HepG2 (cell line): ENCODE measurements around the gene ZNF593OS. TPM values are rescaled to one million over a fixed set of nuclear protein-coding genes. Genes with fewer than 3 reads are reported as not detected.

Experiments used
- ARID5B ChIP-seq: IDR thresholded peaks from 2 replicates; pipeline ENCODE4 v1.4.0; 2020; ENCODE audit warnings: mild to moderate bottlenecking, missing genetic modification reagents
- EZH2 ChIP-seq: conservative IDR thresholded peaks from 2 replicates; pipeline ENCODE4 v1.6.1; 2012; ENCODE audit warnings: mild to moderate bottlenecking, low read depth, low read length, moderate library complexity
- FOXO1 ChIP-seq: sonication (generic); formaldehyde crosslinking; IDR thresholded peaks from 2 replicates; pipeline ENCODE4 v1.4.0; 2020; ENCODE audit warnings: missing genetic modification reagents
- HNRNPK ChIP-seq: fragments of 200-400 bp; formaldehyde crosslinking; IDR thresholded peaks from 2 replicates; pipeline ENCODE4 v1.6.1; 2018; ENCODE audit warnings: low read length, low read depth, moderate library complexity, mild to moderate bottlenecking; ENCODE audit not compliant: poor library complexity, severe bottlenecking
- MAZ ChIP-seq, 2 experiments: sonication (generic) in 1 of 2; formaldehyde crosslinking in 1 of 2; IDR thresholded peaks; 2 replicates each; pipeline versions ENCODE4 v1.5.0 to v1.6.1; 2012 to 2020; ENCODE audit warnings: low read depth in 2 of 2, mild to moderate bottlenecking in 2 of 2, borderline replicate concordance in 1 of 2, improper control_type of control experiment in 1 of 2, low read length in 1 of 2, missing genetic modification reagents in 1 of 2, moderate library complexity in 1 of 2
- NCOA5 ChIP-seq: sonication (generic); formaldehyde crosslinking; IDR thresholded peaks from 2 replicates; pipeline ENCODE4 v1.4.0; 2020; ENCODE audit warnings: missing genetic modification reagents
- NR2C2 ChIP-seq: sonication (generic); formaldehyde crosslinking; IDR thresholded peaks from 2 replicates; pipeline ENCODE4 v1.4.0; 2020; ENCODE audit warnings: missing genetic modification reagents, mild to moderate bottlenecking, moderate library complexity, borderline replicate concordance
- PBX2 ChIP-seq: IDR thresholded peaks from 2 replicates; pipeline ENCODE4 v1.6.1; 2016; ENCODE audit warnings: control low read depth
- PITX1 ChIP-seq: sonication (generic); formaldehyde crosslinking; IDR thresholded peaks from 2 replicates; pipeline ENCODE4 v1.5.1; 2020; ENCODE audit warnings: mild to moderate bottlenecking, missing genetic modification reagents
- POLR2G ChIP-seq: fragments of 200-400 bp; formaldehyde crosslinking; IDR thresholded peaks from 2 replicates; pipeline ENCODE4 v1.6.1; 2018; ENCODE audit warnings: mild to moderate bottlenecking, low read depth, low read length, moderate library complexity
- RAD21 ChIP-seq: fragments of 450-650 bp; formaldehyde crosslinking; IDR thresholded peaks from 2 replicates; pipeline ENCODE4 v1.5.0; 2020; ENCODE audit warnings: mild to moderate bottlenecking
- ZBTB14 ChIP-seq: sonication (generic); formaldehyde crosslinking; IDR thresholded peaks from 2 replicates; pipeline ENCODE4 v1.4.0; 2020; ENCODE audit warnings: missing genetic modification reagents
- ZBTB2 ChIP-seq: sonication (generic); formaldehyde crosslinking; IDR thresholded peaks from 2 replicates; pipeline ENCODE4 v1.8.0; 2022; ENCODE audit warnings: low read depth, missing genetic modification reagents
- ZFY ChIP-seq: sonication (generic); formaldehyde crosslinking; IDR thresholded peaks from 2 replicates; pipeline ENCODE4 v1.4.0; 2020; ENCODE audit warnings: missing genetic modification reagents
- ZNF275 ChIP-seq: sonication (generic); formaldehyde crosslinking; IDR thresholded peaks from 2 replicates; pipeline ENCODE4 v1.8.0; 2022; ENCODE audit warnings: missing genetic modification reagents, mild to moderate bottlenecking, inconsistent platforms, borderline replicate concordance
- ZNF468 ChIP-seq: sonication (generic); formaldehyde crosslinking; IDR thresholded peaks from 2 replicates; pipeline ENCODE4 v1.8.0; 2022; ENCODE audit warnings: mild to moderate bottlenecking, moderate library complexity, missing genetic modification reagents
- ZNF530 ChIP-seq: sonication (generic); formaldehyde crosslinking; IDR thresholded peaks from 2 replicates; pipeline ENCODE4 v1.5.0; 2020; ENCODE audit warnings: low read depth, mild to moderate bottlenecking, missing genetic modification reagents
- ZNF563 ChIP-seq: sonication (generic); formaldehyde crosslinking; IDR thresholded peaks from 2 replicates; pipeline ENCODE4 v1.8.0; 2022; ENCODE audit warnings: mild to moderate bottlenecking, moderate library complexity, missing genetic modification reagents
- ZSCAN21 ChIP-seq: sonication (generic); formaldehyde crosslinking; IDR thresholded peaks from 2 replicates; pipeline ENCODE4 v1.8.0; 2022; ENCODE audit warnings: mild to moderate bottlenecking, missing genetic modification reagents, moderate library complexity, borderline replicate concordance
- polyA plus RNA-seq, 8 experiments: library from polyadenylated mRNA; depleted of rRNA in 3 of 8; stranded (reverse) in 7 of 8; unstranded in 1 of 8; fragments of >200 nt; fragmentation: Illumina TruSeq in 4 of 8; extraction: Trizol in 4 of 8; gene quantifications; 2 replicates each; pipeline versions ENCODE4 v1.2.1 to v1.2.3, GENCODE V29; 2011 to 2016; ENCODE audit warnings: low read depth in 4 of 8, missing spikeins in 1 of 8, mixed read lengths in 1 of 8; ENCODE audit not compliant: insufficient read depth in 1 of 8
- total RNA-seq, 5 experiments: library from RNA; depleted of rRNA; stranded (reverse); fragments of >200 nt; fragmentation: Illumina TruSeq; extraction: Trizol; gene quantifications; 2 replicates each; pipeline ENCODE4 v1.2.3, GENCODE V29; 2016; ENCODE audit warnings: low read depth in 1 of 5

The ZNF593OS gene
- total and polyA plus RNA-seq, 2 of the 13 experiments (the other 11 are each of a cell fraction or from before 2014, with no cell fraction given): not detected

- TF ChIP-seq ARID5B (no peak), MAZ (IDR thresholded peaks at IDR 0.05; ENCODE audit: borderline replicate concordance, low read depth, low read length) (no peak), MAZ (CRISPR knock-in tag; IDR thresholded peaks at IDR 0.05; ENCODE audit: low read depth) (peak; percentile 65; the same call in 1 of the 2 replicates), POLR2G (no peak), ZNF530 (CRISPR knock-in tag) (no peak), ZSCAN21 (CRISPR knock-in tag) (no peak), PBX2 (CRISPR knock-in tag) (no peak), ZBTB14 (peak; percentile 73), ZFY (peak; percentile 59), NR2C2 (CRISPR knock-in tag) (no peak), HNRNPK (peak; percentile 16), RAD21 (peak; percentile 78), ZNF275 (CRISPR knock-in tag) (0 out of 2 replicates have a peak, but pooled peaks have one; percentile 30), ZNF563 (peak; percentile 28; the same call in 1 of the 2 replicates), NCOA5 (no peak), ZNF468 (CRISPR knock-in tag) (no peak), PITX1 (0 out of 2 replicates have a peak, but pooled peaks have one; percentile 28), EZH2 (no peak), ZBTB2 (CRISPR knock-in tag) (peak; percentile 27; the same call in 1 of the 2 replicates), FOXO1 (CRISPR knock-in tag) (no peak)
Observed at GRCh38 chr1:26164036-26164860, 7.4 kb downstream of the ZNF593OS start (continued).
